ENCODE measurements around the gene RGS3. TPM values are rescaled to one million over a fixed set of nuclear protein-coding genes. Genes with fewer than 3 reads are reported as not detected.
A peak's percentile ranks its signal among the peaks of the same experiment; 100 is the strongest.

Gene RGS3
- total and polyA plus RNA-seq, 5 donors = 107 to 184 (median 163) TPM

DNA sequence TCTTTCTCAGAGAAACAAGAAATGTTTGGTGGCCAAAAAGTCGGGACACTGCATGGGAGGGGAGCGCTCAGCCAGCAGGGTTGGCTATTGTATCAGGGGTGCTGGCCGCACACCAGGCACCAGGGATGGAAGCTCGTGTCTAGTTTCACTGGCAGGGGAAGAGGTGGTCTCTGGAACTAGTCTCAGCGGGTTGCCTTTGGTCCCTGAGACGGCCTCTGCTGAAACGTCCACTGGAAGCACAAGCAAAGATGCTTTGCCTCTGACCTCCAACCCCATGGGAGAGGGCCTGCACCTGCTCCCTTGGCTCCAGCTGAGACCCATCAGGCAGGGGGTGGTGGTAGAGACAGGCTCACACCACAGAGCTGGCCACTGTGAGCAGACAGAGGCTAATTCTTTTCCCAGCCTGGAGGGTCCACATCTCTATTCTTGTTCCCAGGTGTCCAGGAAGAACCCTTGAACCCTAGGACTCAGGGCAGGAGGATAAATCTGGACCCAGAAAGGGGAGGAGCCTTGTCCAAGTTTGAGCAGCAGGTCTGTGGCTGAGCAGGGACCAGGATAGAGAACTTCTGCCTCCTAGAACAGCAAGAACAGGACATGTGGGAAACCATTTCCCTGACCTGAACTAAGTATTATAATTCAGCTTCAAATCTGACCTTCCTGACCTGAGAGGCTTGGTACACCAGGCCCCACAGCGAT, 102.6 kb downstream of the RGS3 start:
- H3K9me3 ChIP-seq (ENCODE audit: control insufficient read depth, low read length) = no peaks in the 10 kb centered on the region
- no peaks in the 10 kb centered on the region for H3K27me3 ChIP-seq (ENCODE audit: control insufficient read depth, insufficient read depth)
- peak overlapping the region; percentile 91 for H3K27ac ChIP-seq (ENCODE audit: low read length)
- H3K4me1 ChIP-seq (ENCODE audit: control insufficient read depth, insufficient read depth, low read length) = peaks cover 28% of the 10 kb centered on the region
- no peak overlapping the region for H3K4me3 ChIP-seq (ENCODE audit: low read length)
- WGBS = 42% methylated on average over 8 of the region's 8 CpGs
- intact Hi-C loops (cut with DNase I) = no loop called here
- peak in 1 of 3 donors; percentile 65 for DNase-seq
- ATAC-seq = no peak

DNA sequence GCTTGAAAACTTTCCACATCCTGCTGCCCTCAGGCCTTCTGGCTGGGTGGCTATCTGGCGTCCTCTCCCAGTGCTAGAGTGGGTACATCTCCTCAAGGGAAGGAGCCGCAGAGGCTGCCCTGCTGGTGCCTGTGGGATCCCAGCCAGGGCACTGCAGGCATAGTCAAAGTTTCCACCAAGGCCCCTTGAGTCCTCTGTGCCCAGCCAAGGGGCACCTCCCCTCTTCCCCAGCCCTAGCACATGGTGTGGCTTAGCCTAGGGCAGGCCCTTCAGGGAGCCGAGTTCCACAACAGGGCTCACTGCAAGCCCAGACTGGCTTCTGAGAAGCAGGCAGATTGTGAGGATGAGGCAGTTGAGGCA, 103.2 kb downstream of the RGS3 start:
- Histone ChIP-seq H3K4me3 (ENCODE audit: low read length) (no peak overlapping the region), H3K9me3 (ENCODE audit: control insufficient read depth, low read length) (no peaks in the 10 kb centered on the region), H3K27me3 (ENCODE audit: control insufficient read depth, insufficient read depth) (no peaks in the 10 kb centered on the region), H3K4me1 (ENCODE audit: control insufficient read depth, insufficient read depth, low read length) (peaks cover 28% of the 10 kb centered on the region), H3K27ac (ENCODE audit: low read length) (peak overlapping the region; percentile 49)
- WGBS = 81% methylated on average over 3 of the region's 3 CpGs
- peak; percentile 4 for ATAC-seq
- intact Hi-C loops (cut with DNase I) = no loop called here
- peak in 1 of 3 donors; percentile 55 for DNase-seq

DNA sequence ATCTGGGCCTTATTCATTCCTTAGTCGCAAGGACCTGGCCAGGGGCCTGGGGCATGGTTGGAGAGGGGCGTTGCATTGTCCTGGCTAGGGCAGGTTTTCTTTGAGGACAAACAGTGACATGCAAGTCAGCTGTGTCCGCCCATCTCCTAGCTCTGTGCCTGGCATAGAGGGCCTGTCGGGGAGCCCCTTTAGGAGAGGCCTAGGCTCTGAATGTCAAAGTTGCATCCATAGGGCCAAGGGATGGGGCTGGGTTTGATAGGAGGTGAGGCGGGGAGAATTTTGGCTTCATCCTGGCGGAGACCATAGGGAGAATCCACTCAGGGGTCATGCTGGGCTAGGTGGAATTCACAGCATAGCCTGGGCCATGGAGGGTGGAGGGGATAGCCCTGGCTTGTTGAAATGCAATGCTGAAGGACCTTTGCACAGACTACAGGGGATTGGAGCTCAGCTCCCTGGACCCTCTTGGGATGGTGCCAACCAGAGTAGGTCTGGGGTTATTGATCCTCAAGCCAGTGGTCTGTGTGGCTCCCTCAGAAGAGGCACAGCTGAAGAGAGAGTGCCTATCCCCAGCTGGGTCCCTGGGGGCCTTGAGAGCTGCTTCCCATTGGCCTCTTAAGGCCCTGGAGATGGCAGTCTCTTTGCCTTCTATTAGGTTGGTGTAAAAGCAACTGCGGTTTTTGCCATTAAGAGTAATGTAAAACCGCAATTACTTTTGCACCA, 104.0 kb downstream of the RGS3 start:
- peaks cover 36% of the 10 kb centered on the region for H3K4me1 ChIP-seq (ENCODE audit: control insufficient read depth, insufficient read depth, low read length)
- no peak for ATAC-seq
- WGBS = 97% methylated on average over 8 of the region's 8 CpGs
- peak in 2 of 3 donors; percentile 33 to 34 for DNase-seq
- H3K9me3 ChIP-seq (ENCODE audit: control insufficient read depth, low read length) = no peaks in the 10 kb centered on the region
- intact Hi-C loops (cut with DNase I) = no loop called here
- no peak overlapping the region for H3K27ac ChIP-seq (ENCODE audit: low read length)
- H3K27me3 ChIP-seq (ENCODE audit: control insufficient read depth, insufficient read depth) = no peaks in the 10 kb centered on the region
- no peak overlapping the region for H3K4me3 ChIP-seq (ENCODE audit: low read length)

DNA sequence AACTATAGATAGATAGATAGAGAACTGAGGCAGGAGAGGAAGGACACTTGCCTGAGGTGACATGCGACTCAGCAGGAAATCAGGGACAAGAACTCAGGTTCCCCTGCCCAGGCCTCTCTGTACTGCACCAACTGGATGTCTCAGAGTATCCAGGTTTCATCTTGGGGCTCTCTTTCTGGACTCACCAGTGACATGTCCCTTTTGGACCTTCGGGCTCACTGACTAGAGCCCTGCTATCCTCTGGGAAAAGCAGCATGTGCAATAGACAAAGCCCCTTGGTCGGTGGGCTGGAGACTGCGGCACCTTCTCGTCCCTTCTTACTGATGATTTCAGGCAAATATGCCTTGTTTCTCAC, 104.5 kb downstream of the RGS3 start:
- Histone ChIP-seq H3K4me3 (ENCODE audit: low read length) (no peak overlapping the region), H3K4me1 (ENCODE audit: control insufficient read depth, insufficient read depth, low read length) (peaks cover 38% of the 10 kb centered on the region)
- WGBS = 86% methylated on average over 5 of the region's 5 CpGs

DNA sequence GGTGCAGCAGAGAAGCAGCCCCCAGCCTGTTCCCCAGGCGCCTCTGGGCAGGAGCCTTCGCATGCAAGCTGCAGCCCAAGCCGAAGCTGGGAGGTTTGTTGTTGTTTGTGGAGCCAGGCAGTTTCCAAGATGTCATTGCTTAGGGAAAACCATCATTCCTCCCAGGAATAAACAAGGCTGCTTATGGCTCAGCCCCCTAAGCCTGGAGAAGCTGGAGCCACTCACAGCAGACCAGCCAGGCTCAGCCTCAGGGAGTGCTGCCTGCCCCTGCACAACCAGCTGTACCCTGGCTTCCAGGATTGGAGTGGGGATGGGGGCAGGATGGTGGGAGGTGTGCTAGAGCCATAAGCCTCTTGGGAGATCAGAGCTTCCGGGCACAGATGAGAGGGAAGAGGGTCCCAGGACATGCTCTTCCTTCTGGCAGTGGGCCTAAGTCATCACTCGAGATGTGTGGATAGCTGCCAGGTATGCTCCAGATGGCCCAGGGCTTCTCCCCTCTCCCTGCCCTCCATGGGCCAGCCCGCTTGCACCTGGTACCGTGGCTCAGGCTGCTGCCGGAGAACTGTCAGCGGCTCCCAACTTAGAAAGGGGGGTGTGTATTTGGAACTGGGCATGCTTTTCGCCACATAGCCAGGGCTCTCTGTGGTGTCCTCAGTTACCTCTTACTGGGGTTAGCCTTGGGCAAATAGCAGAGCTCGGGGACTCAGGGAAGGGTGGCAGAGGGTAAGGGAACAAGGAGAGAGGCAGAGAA, 105.2 kb downstream of the RGS3 start:
- H3K27me3 ChIP-seq (ENCODE audit: control insufficient read depth, insufficient read depth) = no peaks in the 10 kb centered on the region
- peaks cover 37% of the 10 kb centered on the region for H3K4me1 ChIP-seq (ENCODE audit: control insufficient read depth, insufficient read depth, low read length)
- no peak overlapping the region for H3K4me3 ChIP-seq (ENCODE audit: low read length)
- no peak for ATAC-seq
- 53% methylated on average over 11 of the region's 11 CpGs for WGBS
- H3K27ac ChIP-seq (ENCODE audit: low read length) = peak overlapping the region; percentile 32
- intact Hi-C loops (cut with DNase I) = no loop called here
- H3K9me3 ChIP-seq (ENCODE audit: control insufficient read depth, low read length) = no peaks in the 10 kb centered on the region
- peak in 1 of 3 donors; percentile 64 for DNase-seq

More for the DNA sequence above, 104.5 kb downstream of the RGS3 start:
- ATAC-seq (no peak), DNase-seq (no peak)
- Histone ChIP-seq H3K27ac (ENCODE audit: low read length) (no peak overlapping the region), H3K9me3 (ENCODE audit: control insufficient read depth, low read length) (no peaks in the 10 kb centered on the region), H3K27me3 (ENCODE audit: control insufficient read depth, insufficient read depth) (no peaks in the 10 kb centered on the region)
- intact Hi-C loops (cut with DNase I) = no loop called here

DNA sequence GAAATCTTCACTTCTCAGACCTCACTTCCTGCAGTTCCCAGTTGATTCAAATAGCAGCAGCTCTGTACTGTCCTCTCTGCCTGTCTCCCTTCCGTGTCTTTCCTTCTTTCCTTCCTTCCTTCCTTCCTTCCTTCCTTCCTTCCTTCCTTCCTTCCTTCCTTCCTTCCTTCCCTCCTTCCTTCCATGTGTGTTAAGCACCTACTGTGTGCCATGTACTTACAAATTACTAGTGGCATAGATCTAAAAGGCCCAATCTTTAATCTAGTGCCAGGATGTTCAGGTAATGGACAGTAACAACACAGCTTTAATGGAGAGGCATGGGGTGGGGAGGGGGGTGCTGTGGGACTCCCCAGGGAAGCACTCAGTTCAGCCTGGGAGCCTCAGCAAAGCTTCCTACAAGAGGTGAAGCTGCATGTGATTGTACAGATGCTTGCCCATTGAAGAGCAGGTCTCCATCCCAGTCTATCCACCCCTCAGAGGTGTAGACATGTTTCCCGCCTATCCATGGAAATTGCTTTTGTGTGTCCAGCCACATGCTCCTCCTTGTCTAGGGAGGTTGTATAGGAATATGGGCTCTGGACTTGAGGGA, 106.0 kb downstream of the RGS3 start:
- Histone ChIP-seq H3K4me3 (ENCODE audit: low read length) (no peak overlapping the region), H3K9me3 (ENCODE audit: control insufficient read depth, low read length) (no peaks in the 10 kb centered on the region), H3K4me1 (ENCODE audit: control insufficient read depth, insufficient read depth, low read length) (peaks cover 37% of the 10 kb centered on the region), H3K27me3 (ENCODE audit: control insufficient read depth, insufficient read depth) (no peaks in the 10 kb centered on the region), H3K27ac (ENCODE audit: low read length) (peak overlapping the region; percentile 32)
- ATAC-seq (no peak), DNase-seq (no peak)
- 72% methylated on average over 2 of the region's 2 CpGs for WGBS
- intact Hi-C loops (cut with DNase I) = no loop called here

DNA sequence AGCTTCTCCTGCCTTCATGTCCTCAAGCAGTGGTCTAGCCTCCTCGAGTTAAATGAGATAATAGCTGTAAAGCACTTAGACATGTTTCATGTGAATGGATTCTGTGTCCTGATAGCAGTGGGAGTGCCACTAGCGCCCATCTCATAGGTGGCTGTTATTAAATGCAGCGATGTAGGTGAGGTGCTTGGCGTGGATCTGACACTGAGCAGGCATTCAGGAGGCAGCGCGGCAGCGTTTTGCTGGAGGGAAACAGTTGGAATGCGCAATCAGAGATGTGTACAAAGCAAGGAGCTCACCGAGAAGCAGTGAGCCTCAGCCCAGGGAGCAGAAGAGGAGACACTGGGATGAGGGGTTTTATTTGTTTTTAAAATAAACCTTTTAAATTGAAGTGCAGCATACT, 106.6 kb downstream of the RGS3 start:
- DNase-seq = no peak
- peaks cover 35% of the 10 kb centered on the region for H3K4me1 ChIP-seq (ENCODE audit: control insufficient read depth, insufficient read depth, low read length)
- WGBS = 90% methylated on average over 9 of the region's 9 CpGs
- no peak overlapping the region for H3K27ac ChIP-seq (ENCODE audit: low read length)
- no peaks in the 10 kb centered on the region for H3K9me3 ChIP-seq (ENCODE audit: control insufficient read depth, low read length)
- no peak for ATAC-seq
- H3K27me3 ChIP-seq (ENCODE audit: control insufficient read depth, insufficient read depth) = no peaks in the 10 kb centered on the region
- intact Hi-C loops (cut with DNase I) = no loop called here
- H3K4me3 ChIP-seq (ENCODE audit: low read length) = no peak overlapping the region

DNA sequence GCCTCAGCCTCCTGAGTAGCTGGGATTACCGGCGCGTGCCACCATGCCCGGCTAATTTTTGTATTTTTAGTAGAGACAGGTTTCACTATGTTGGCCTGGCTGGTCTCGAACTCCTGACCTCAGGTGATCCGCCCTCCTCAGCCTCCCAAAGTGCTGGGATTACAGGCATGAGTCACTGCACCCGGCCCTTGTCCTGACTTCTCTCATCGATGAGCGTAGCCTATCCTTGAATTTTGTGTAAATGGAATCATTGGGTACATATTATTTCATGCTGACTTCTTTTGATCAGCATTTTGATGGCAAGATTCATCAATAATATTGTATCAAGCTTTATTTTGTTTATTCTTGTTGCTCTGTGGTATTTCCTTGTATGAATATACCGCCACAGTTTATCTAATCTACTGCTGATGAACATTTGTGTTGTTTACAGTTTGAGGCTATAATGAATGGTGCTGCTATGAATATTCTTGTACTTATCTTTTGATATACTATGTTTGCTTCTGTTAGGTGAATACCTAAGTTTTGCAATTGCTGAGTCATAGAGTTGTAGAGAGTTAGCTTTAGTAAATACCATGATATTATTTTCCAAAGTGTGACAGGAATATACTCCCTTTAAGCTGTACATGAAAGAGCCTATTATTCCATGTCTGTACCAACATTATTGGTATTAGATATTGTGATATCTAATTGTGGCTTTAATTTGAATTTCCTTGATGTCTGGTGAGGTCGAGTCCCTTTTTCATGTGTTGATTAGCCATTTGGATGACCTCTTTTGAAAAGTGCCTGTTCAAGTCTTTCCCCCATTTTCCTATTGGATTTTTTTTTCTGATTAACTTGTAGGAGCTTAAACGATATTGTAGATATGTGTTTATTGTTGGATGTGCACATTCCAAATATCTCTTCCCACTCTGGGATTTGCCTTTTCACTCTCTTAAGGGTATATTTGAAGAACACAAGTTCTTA, 107.5 kb downstream of the RGS3 start:
- H3K9me3 ChIP-seq (ENCODE audit: control insufficient read depth, low read length) = no peaks in the 10 kb centered on the region
- peaks cover 32% of the 10 kb centered on the region for H3K4me1 ChIP-seq (ENCODE audit: control insufficient read depth, insufficient read depth, low read length)
- DNase-seq (no peak), ATAC-seq (no peak)
- H3K27me3 ChIP-seq (ENCODE audit: control insufficient read depth, insufficient read depth) = no peaks in the 10 kb centered on the region
- no peak overlapping the region for H3K4me3 ChIP-seq (ENCODE audit: low read length)
- no peak overlapping the region for H3K27ac ChIP-seq (ENCODE audit: low read length)
- WGBS = 87% methylated on average over 12 of the region's 12 CpGs
- intact Hi-C loops (cut with DNase I) = no loop called here

DNA sequence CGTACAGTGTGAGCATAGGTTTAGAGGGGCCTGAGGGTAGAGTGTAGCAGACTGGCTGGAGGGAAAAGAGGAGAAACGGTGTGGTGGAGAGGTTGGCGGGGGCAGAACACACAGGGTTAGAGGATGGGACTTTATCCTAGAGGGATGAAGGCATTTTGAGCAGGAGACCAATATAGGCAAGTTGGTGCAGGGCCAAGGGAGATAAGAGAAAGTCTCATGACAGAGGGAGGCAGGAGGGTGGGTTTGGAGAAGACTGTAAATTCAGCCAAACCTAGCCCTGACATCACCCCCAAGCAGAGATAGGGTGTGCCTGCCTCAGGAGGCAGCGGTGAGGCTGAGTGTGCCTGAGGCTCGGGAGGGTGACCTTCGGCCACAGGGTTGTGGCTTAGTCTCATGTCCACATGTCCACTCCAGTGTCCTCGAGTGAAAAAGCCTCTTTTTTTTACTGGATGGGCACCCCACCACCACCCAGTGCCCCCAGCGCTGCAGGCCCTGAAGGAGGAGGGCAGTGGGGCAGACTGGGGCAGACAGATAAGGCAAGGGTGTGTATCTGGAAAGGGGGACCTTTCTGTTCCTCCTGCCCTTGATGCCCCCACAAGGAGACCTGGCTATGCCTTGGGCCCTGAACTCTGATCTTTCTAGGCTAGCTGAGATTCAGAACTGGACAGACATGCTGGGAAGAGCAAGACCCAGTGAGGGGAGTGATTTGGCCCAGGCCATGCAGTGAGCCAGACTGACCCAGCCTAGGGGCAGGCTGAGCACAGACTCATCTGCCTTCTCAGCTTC, 108.7 kb downstream of the RGS3 start:
- intact Hi-C loops (cut with DNase I) = no loop called here
- ATAC-seq = peak; percentile 47 to 59
- WGBS = 65% methylated on average over 8 of the region's 8 CpGs

More for the DNA sequence above, 108.7 kb downstream of the RGS3 start:
- DNase-seq = peak in 1 of 3 donors; percentile 56
- H3K9me3 ChIP-seq (ENCODE audit: control insufficient read depth, low read length) = no peaks in the 10 kb centered on the region
- H3K4me1 ChIP-seq (ENCODE audit: control insufficient read depth, insufficient read depth, low read length) = peaks cover 27% of the 10 kb centered on the region
- no peaks in the 10 kb centered on the region for H3K27me3 ChIP-seq (ENCODE audit: control insufficient read depth, insufficient read depth)
- H3K4me3 ChIP-seq (ENCODE audit: low read length) = no peak overlapping the region
- peak overlapping the region; percentile 77 for H3K27ac ChIP-seq (ENCODE audit: low read length)
